Glomerular endothelial cell (primary cell): ENCODE results near the gene MYO5C. TPM values are rescaled to one million over a fixed set of nuclear protein-coding genes. Genes with fewer than 3 reads are reported as not detected.
"Not testable (repeated sequence)": the region's sequence is repeated elsewhere in the genome, so short reads cannot be mapped to it uniquely, and the experiment has no call there.

Source experiments
- DNase-seq: peaks from one replicate; pipeline ENCODE4 v3.0.0-alpha.2; 2011; ENCODE audit warnings: low read depth, low spot score; ENCODE audit errors: extremely low read depth
- total RNA-seq: library from RNA; depleted of rRNA; stranded (reverse); fragments of >200 nt; gene quantifications from 2 replicates; pipeline ENCODE4 v1.2.3, GENCODE V29; 2015

MYO5C gene
- total RNA-seq, 1 donor from 2014 or later: 33.4 TPM

- DNase-seq: no peak
Observed at GRCh38 chr15:52243697-52244555, 51.7 kb downstream of the MYO5C start.

DNA sequence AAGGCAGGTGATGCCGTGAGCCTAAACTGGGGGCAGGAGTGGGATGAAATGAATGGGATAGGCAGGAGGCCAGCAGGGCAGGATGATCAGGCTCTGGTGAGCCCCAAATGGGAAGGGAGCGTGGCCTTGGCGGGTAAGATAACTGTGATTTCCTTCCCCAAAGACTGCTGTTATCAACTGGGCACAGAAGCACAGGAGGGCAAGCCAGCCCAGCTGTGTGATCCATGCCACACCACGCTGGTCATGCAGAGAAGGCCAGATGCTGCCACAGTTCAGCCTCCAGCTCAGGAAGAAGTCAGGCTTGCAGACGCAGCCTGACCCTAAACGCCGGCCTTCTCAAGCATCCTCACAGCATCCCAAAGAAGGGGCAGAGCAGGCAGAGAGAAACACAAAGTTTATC lies 52.3 kb downstream of the MYO5C start:
- no peak for DNase-seq

GRCh38 chr15:52241489-52241888 lies 54.1 kb downstream of the MYO5C start:
- no peak for DNase-seq

DNA sequence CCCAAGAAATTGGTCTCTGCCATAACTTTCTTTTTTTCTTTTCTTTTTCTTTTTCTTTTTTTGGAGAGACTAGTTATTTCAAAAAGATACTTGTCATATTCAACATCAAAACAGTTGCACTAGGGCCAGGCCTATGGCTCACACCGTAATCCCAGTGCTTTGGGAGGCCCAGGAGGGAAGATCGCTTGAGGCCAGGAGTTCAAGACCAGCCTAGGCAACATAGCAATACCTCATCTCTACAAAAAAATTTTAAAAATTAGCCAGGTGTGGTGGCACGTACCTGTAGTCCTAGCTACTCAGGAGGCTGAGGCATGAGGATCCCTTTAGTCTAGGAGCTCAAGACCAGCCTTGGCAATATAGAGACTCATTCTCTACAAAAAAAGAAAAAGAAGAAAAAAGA lies 55.4 kb downstream of the MYO5C start:
- no peak for DNase-seq

DNA sequence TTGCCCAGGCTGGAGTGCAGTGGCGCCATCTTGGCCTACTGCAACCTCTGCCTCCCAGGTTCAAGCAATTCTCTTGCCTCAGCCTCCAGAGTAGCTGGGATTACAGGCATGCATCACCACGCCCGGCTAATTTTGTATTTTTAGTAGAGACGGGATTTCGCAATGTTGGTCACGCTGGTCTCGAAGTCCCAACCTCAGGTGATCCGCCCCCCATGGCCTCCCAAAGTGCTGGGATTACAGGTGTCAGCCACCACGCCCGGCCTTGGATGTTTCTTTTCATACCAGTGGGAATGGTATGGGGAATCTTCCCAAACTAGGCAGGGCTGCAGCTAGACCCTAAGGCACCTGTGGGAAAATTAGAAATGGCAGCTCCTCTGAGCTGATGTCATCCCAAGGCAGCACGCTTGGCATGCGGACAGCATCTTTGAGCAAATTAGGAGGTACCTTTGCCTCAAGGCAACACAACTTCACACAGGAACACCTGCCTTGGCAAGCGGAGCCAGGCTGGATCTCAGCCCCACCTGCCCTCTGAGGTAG lies 56.5 kb downstream of the MYO5C start:
- not testable (repeated sequence) for DNase-seq

- no peak for DNase-seq
Observed at GRCh38 chr15:52238149-52238548, 57.5 kb downstream of the MYO5C start.

- DNase-seq: no peak
Observed at GRCh38 chr15:52236013-52236412, 59.6 kb downstream of the MYO5C start.

DNA sequence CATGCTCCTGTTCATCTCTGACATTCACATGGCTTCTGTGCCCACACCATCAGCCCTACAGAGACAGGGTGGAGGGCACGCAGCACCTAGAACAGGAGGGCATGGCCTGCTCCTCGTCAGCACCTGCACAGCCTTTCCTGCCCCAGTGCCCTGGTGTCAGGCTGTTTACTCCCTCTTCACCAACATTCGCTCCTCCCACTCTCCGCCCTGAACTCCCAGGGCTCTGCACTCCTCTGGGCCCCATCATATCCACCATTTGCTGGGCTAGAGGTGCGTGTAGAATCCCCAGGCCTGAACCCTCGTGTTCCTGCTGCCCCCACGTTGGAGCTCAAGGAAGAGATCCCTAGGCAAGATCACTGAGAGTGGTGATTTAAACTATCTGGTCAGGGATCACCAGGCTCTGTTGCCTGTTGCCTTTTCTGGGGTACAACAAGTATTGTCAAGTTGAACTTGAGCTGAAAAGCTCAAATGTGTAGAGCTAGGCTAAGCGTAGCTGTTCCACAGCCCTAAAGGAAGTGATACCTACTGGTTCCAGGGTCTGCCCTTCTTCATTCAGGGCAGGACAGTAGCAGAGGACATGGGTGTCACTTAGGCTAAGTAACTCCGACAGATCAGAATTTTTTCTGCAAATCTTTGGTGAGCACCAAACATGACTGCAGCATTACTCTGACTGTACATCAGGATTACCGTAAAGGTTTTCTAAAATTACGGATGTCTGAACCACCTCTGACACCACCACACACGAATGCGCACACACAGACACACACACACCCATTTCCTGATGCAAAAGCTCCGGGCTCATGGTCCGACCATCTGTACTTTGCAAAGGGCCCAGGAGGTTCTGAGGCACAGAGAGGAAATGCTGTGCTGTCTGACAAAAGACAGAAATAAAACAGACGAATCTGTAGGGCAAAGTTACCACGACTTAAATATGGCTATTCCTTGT lies 60.7 kb downstream of the MYO5C start:
- DNase-seq: no peak

- DNase-seq: no peak
Observed at GRCh38 chr15:52233405-52233804, 62.2 kb downstream of the MYO5C start.

DNA sequence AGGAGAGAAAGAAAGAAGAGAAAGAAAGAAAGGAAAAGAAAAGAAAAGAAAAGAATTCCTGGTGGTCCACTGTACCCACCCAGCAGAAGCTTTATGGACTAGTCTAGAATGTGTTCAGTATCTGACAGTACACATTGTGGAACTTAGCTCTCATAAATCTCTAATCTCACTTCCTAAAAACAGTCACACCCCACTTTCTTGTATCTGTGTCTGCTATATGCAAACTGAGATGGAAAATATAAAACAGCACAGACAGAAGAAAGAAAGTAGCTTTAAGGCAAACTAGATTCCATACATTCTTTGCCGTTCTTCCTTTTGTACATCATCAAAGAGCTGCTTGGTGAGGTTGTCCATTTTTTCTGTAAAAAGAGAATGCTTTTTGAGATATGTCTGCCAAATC lies 63.3 kb downstream of the MYO5C start:
- no peak for DNase-seq

- no peak for DNase-seq
Observed at GRCh38 chr15:52230073-52230472, 65.5 kb downstream of the MYO5C start.

- DNase-seq: no peak
Observed at GRCh38 chr15:52228921-52229320, 66.7 kb downstream of the MYO5C start.

DNA sequence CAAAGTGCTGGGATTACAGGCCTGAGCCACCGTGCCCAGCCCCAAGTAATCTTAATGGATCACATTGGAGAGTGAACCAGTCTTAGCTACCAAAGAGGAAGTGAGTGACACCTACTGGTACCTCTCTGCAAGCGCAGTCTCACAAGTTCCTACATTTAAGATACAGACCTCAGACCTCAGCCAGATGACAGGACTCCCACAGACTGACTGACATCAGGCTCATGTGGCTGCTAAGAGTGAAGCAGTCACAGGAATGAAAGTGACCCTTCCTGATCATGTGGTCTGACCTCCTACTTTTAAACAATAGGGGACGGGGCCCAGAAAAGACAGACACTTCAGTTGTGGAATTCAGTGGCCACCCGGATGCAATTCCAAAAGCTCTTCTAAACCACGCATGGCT lies 68.1 kb downstream of the MYO5C start:
- peak; percentile 69 for DNase-seq

DNA sequence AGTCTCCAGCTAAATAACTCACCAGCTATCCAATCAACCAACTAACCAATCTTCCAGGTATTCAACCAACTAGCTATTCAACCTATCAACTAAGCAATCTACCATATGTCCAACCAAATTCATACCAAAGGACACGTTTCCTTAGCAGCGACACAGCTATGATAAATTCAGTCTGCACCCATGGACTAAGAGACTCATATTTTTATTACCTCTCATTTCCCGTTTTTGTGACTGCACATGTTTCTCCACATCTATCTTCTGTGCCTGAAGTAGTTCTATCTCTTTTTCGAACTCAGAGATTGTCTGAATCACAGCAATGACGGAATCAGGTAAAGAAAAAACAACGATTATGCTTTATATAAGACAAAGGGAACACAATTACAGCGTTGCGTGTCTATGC lies 70.4 kb downstream of the MYO5C start:
- no peak for DNase-seq

DNA sequence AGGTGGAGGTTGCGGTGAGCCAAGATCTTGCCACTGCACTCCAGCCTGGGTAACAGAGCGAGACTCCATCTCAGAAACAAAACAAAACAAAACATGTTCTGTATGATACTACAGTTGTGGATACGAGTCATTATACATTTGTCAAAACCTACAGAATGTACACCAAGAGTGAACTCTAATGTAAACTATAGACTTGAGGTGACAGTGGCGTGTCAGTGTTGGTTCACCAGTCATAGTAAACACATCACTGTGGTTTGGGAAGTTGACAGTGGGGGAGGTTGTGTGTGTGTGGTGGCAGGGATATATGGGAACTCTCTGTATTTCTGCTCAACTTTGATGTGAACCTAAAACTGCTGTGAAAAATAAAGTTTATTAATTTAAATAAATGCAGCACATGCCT lies 71.4 kb downstream of the MYO5C start:
- DNase-seq: no peak

DNA sequence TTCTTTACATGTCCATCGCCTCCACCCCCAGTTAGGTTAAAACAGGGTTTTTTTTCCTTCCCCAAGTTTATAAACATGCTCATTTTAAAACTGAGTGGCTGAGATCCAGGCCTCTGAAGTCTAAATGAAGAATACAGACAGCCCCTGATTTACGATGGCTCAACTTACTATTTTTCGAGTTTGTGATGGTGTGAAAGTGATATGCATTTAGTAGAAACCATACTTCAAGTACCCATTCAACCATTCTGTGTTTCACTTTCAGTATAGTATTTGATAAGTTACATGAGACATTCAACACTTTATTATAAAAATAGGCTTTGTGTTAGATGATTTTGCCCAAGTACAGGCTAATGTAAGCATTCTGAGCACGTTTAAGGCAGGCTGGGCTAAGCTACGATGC lies 73.9 kb downstream of the MYO5C start:
- DNase-seq: no peak

GRCh38 chr15:52220937-52221660 lies 74.5 kb downstream of the MYO5C start:
- DNase-seq: no peak

- no peak for DNase-seq
Observed at GRCh38 chr15:52220251-52220650, 75.4 kb downstream of the MYO5C start.

GRCh38 chr15:52218816-52219215 lies 76.8 kb downstream of the MYO5C start:
- DNase-seq: no peak

GRCh38 chr15:52218371-52218770 lies 77.2 kb downstream of the MYO5C start:
- no peak for DNase-seq

DNA sequence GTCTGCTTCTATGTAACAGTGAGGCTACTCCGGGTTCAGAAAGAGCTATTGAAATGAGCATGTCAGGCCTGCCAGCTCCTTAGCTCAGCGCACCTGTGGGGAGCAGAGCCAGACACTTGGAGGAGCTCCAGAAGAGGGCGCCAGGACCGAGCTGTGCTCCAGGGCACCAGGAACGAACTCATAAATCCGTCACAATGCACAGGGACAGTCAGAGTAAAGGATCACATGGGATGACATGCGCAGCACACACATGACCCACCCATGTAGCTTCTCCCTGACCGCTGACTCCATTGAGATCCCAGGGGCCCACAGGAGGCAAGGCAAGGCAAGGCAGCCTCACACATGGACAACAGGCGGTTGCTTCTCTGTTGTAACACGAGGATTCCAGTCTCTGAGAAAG lies 78.4 kb downstream of the MYO5C start:
- no peak for DNase-seq
